Ascending aorta (tissue), 2 donors: Measurements from ENCODE around the gene LMOD2. TPM values are rescaled to one million over a fixed set of nuclear protein-coding genes. Genes with fewer than 3 reads are reported as not detected.

Source experiments
- DNase-seq, 2 donors: peaks; one replicate each; pipeline ENCODE4 v3.0.0-alpha.2; 2019; ENCODE audit warnings: low spot score in 2 of 2
- H3K27ac ChIP-seq, 2 donors: fragments of 200-600 bp; sonication (generic); one replicate each; pipeline ENCODE4 v1.5.1; 2016 to 2017; ENCODE audit warnings: mild to moderate bottlenecking in 1 of 2
- H3K27me3 ChIP-seq: fragments of 200-600 bp; sonication (generic); one replicate; pipeline ENCODE4 v1.5.1; 2017
- H3K36me3 ChIP-seq, 2 donors: fragments of 200-600 bp; sonication (generic); one replicate each; pipeline ENCODE4 v1.5.1; 2016
- H3K4me1 ChIP-seq, 2 donors: fragments of 200-600 bp; sonication (generic); one replicate each; pipeline ENCODE4 v1.5.1; 2016 to 2017; ENCODE audit warnings: mild to moderate bottlenecking in 1 of 2
- H3K4me3 ChIP-seq, 2 donors: fragments of 200-600 bp; sonication (generic); one replicate each; pipeline ENCODE4 v1.5.1; 2016 to 2017; ENCODE audit warnings: mild to moderate bottlenecking in 1 of 2
- H3K9me3 ChIP-seq, 2 donors: fragments of 200-600 bp; sonication (generic); one replicate each; pipeline ENCODE4 v1.5.1; 2016
- CTCF ChIP-seq, 3 experiments: fragments of 200-600 bp in 2 of 3; fragments of 450-650 bp in 1 of 3; sonication (generic) in 2 of 3; IDR thresholded peaks; one replicate each; pipeline ENCODE4 v1.5.1; 2016 to 2019; ENCODE audit warnings: antibody characterized with exemption in 3 of 3, mild to moderate bottlenecking in 1 of 3, moderate library complexity in 1 of 3
- intact Hi-C: fragments of 100-400 bp; cut with DNase I; formaldehyde crosslinking; loops from one replicate; pipeline ENCODE4 v1.15.1; 2023
- total RNA-seq: library from RNA; depleted of rRNA; stranded (reverse); fragments of >200 nt; gene quantifications from one replicate; pipeline ENCODE4 v1.1.0, GENCODE V29; 2016

The LMOD2 gene, protein sequence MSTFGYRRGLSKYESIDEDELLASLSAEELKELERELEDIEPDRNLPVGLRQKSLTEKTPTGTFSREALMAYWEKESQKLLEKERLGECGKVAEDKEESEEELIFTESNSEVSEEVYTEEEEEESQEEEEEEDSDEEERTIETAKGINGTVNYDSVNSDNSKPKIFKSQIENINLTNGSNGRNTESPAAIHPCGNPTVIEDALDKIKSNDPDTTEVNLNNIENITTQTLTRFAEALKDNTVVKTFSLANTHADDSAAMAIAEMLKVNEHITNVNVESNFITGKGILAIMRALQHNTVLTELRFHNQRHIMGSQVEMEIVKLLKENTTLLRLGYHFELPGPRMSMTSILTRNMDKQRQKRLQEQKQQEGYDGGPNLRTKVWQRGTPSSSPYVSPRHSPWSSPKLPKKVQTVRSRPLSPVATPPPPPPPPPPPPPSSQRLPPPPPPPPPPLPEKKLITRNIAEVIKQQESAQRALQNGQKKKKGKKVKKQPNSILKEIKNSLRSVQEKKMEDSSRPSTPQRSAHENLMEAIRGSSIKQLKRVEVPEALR
- not detected for total RNA-seq

DNA sequence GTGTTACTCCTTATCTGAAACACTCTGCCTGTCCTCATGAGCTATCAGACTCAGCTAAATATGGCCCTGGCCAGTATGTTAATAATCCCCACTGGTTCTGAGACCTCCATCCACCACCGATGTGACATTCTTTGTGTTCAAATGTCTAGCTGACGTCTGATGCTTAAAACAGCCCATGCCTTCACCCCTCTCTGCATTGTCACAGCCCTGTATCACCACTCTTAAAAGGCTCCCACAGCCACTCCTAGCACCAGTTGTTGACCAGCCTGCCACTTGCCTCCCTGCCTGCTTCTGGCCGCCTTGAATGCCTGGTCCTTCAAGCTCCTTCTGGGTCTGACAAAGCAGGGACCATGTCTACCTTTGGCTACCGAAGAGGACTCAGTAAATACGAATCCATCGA, at the start of gene LMOD2:
TSS of gene LMOD2 (plus strand) at position 253 of the 400 bp plus-strand sequence. CDS start at position 351, 98 bp downstream.
- H3K27ac ChIP-seq, result no peak within 1 kb of the TSS
- H3K4me1 ChIP-seq, result no peaks in the 10 kb centered on the region
- no peak within 1 kb of the TSS for H3K4me3 ChIP-seq
- no peak for TF ChIP-seq CTCF (IDR thresholded peaks at IDR 0.05)
- intact Hi-C loops, result no loop called here
- H3K9me3 ChIP-seq, result no peaks in the 10 kb centered on the region
- H3K36me3 ChIP-seq, result no peaks in the 10 kb centered on the region
- no peaks in the 10 kb centered on the region for H3K27me3 ChIP-seq
- DNase-seq, result no peak

- Histone ChIP-seq H3K27me3 (no peaks in the 10 kb centered on the region), H3K27ac (no peak overlapping the region), H3K4me1 (no peaks in the 10 kb centered on the region), H3K9me3 (no peaks in the 10 kb centered on the region), H3K36me3 (no peaks in the 10 kb centered on the region), H3K4me3 (no peak overlapping the region)
- TF ChIP-seq CTCF (IDR thresholded peaks at IDR 0.05), result no peak
- intact Hi-C loops, result no loop called here
- no peak for DNase-seq
Measured at GRCh38 chr7:123607423-123607975, 48.2 kb upstream of the LMOD2 start.

- Histone ChIP-seq H3K36me3 (no peaks in the 10 kb centered on the region), H3K4me3 (no peak overlapping the region), H3K27me3 (no peaks in the 10 kb centered on the region), H3K9me3 (no peaks in the 10 kb centered on the region), H3K4me1 (no peaks in the 10 kb centered on the region), H3K27ac (no peak overlapping the region)
- intact Hi-C loops, result no loop called here
- TF ChIP-seq CTCF (IDR thresholded peaks at IDR 0.05), result no peak
- DNase-seq, result no peak
Measured at GRCh38 chr7:123608991-123609882, 46.4 kb upstream of the LMOD2 start.

DNA sequence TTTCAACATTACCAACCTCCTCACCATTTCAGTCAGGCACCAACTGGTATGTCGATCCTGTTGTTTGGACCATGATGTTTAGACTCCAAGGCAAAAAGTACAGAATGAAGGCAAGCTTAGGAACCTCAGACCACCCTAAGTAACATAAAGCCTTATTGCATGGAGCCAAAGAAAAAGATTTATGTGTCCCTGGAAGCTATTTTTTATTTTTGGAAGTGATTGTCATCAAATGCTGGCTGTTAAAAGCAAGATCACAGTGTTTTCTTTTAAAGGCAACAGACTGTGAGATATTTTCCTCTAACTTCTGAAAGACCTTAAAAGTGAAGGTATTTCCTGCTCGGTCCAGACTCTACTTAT, 45.8 kb upstream of the LMOD2 start:
- TF ChIP-seq CTCF (IDR thresholded peaks at IDR 0.05), result no peak

DNA sequence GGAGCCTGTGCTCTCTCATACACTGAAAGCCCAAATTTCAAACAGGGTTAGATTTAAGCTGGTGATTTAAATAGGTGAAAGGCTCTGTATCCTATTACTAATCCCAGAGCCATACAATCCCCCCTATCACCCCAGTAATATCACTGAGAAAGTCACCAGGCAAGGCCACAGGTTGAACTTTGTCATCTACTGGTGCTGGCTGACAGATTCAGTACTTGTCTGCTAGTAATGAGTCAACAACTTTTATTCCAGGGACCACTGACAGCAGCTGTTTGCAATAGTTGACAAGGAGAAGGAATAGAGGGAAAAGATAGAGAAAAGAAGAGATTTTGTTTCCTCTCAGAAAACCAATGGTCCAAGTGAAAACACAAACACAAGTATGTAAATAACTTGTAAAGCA, 43.6 kb upstream of the LMOD2 start:
- Histone ChIP-seq H3K9me3 (no peaks in the 10 kb centered on the region), H3K27me3 (no peaks in the 10 kb centered on the region), H3K27ac (no peak overlapping the region), H3K36me3 (no peaks in the 10 kb centered on the region), H3K4me1 (no peaks in the 10 kb centered on the region), H3K4me3 (no peak overlapping the region)
- DNase-seq, result no peak
- TF ChIP-seq CTCF (IDR thresholded peaks at IDR 0.05), result no peak
- intact Hi-C loops, result no loop called here

More for the DNA sequence above, 45.8 kb upstream of the LMOD2 start:
- no peak overlapping the region for H3K4me3 ChIP-seq
- no peak overlapping the region for H3K27ac ChIP-seq
- no peaks in the 10 kb centered on the region for H3K4me1 ChIP-seq
- H3K27me3 ChIP-seq, result no peaks in the 10 kb centered on the region
- H3K36me3 ChIP-seq, result no peaks in the 10 kb centered on the region
- H3K9me3 ChIP-seq, result no peaks in the 10 kb centered on the region
- no peak for DNase-seq
- intact Hi-C loops, result no loop called here
